Retina (tissue), 1 donor: Measurements from ENCODE around the gene TENM4.
A peak's percentile ranks its signal among the peaks of the same experiment; 100 is the strongest.
"Not testable (repeated sequence)": the region's sequence is repeated elsewhere in the genome, so short reads cannot be mapped to it uniquely, and the experiment has no call there.

Experiments used
- DNase-seq: peaks from one replicate; pipeline ENCODE4 v3.0.0-alpha.2; 2016

Gene TENM4

DNA sequence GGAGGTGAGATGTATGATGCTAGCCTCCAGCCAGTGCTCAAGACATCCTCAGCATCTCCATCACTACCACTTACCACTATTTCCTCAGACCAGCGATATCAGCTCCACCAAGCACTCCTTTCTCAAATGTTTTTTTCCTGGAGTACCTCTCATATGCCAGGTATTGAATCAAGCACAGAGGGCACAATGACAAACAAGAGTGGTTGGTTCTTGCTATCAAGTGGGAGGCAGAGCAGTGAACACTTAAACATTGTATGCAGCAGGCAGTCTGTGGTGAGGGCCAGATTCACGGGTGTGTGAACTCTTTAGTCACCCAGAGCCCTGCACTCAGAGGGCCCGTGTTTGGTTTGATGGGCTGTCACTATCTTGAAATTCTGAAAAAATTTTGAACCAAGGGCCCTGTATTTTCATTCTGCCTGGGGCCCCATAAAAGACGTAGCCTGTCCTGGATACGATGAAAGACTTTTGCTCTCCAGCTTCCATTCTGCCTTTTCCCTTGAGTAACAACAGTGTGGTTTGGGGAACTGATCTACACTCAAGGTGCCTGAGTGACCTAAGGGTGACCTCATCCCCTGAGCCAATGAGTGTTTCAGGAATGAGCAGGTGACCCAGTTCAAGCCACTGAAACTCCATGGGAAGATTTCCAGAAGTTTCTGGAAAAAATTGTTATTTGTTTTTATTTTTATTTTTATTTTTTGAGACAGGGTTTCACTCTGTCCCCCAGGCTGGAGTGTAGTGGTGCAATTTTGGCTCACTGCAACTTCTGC, 517.8 kb downstream of the TENM4 start:
- DNase-seq, result no peak

DNA sequence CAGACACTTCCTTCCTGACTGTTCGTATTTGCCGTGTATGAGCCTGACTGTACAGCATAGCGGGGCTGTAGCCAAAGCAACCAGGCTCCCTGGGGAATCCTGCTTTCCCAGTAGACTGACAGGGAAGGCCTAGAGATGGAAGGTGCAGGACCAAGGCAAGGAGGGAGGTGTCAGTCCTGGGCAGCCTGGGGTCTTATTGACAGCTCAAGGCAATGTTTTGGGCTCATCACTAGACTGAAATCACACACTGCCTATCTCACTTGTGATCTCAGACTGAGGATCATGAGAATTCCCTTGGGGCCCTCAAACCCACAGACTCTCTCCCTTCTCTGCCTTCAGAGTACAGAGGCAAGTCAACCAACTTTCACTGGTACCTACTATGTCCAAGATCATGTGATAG, 519.3 kb downstream of the TENM4 start:
- DNase-seq, result no peak

GRCh38 chr11:78920329-78920728, 520.5 kb downstream of the TENM4 start:
- peak; percentile 42 for DNase-seq

GRCh38 chr11:78916759-78917158, 524.1 kb downstream of the TENM4 start:
- DNase-seq, result no peak

DNA sequence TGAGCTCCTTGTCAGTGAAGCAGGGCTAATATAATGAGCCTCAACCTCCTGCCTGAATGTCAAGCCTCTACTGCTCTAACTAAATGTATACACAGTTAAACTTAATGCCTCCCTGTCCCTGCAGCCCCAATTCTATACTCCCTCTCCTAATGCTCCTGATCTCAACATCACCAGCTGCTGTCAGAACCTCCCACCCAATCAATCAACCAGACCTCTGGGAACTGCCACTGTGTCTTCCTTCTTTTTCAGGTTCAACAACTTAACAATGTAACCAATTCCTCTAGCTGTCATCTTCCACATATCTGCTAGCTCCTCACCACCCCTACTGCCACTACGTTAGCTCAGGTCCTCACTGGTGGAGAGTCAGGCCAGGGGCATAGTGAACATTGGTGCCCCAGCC, 526.3 kb downstream of the TENM4 start:
- peak; percentile 34 for DNase-seq

DNA sequence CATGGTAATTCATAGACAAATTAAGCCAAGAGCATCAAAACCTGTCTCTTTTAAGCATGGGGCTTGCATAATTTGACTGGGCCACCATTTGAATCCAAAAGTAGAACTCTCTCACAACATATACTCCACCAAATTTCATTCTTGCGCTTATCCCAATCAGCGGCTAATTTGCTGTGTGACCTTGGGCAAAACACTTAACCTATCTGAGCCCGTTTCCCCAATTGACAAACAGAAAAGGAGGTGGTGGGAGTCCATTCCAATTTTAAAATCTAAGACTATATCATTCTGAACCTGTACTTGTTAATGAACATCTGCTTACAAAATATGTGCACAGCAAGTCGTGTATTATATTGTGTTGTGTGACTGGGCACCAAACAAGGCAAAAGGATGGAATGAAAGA, 528.1 kb downstream of the TENM4 start:
- no peak for DNase-seq

DNA sequence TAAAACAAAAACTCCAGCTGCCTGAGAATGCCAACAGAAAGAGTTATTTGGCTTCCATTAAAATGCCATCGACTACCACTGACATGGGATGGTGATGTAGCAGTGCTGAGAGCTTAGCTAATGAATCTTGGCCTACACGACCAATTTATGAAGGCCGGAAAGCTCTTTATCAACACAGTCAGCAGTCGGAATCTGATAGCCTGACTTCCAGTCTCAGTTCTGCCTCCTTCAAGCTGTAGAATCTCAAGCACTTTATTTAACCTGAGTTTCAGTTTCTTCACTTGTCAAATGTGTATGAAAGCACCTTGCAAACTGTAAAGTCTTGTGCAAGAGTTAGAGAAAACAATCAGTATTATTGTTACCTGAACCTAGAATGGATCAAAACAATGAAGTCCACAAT, 530.5 kb downstream of the TENM4 start:
- no peak for DNase-seq

GRCh38 chr11:78909386-78909785, 531.4 kb downstream of the TENM4 start:
- no peak for DNase-seq

- no peak for DNase-seq
These were observed 533.2 kb downstream of the TENM4 start for GRCh38 chr11:78907636-78908035.

GRCh38 chr11:78906566-78906965, 534.3 kb downstream of the TENM4 start:
- DNase-seq, result no peak

- no peak for DNase-seq
These were observed 535.1 kb downstream of the TENM4 start for GRCh38 chr11:78905756-78906155.

- DNase-seq, result no peak
These were observed 537.9 kb downstream of the TENM4 start for GRCh38 chr11:78902771-78903507.

DNA sequence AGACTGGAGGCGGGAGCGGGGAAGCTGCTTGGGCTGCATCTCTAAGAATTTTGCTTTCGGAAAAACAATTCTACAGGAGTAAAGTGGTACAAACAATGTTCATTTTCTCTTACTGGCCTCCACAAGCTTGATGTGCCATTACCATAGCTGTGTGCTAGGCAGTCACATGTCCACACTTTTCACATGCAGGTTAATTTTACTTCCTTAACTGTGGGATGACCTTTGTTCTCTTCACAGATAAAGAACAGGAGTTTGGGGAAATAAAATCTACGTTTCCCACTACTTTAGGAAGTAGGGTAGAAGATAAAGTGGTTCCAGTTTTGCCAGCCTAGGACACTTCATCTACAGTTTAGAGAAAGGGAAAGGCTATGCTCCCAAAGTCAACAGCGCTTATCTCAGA, 539.0 kb downstream of the TENM4 start:
- DNase-seq, result no peak

- DNase-seq, result no peak
These were observed 542.5 kb downstream of the TENM4 start for GRCh38 chr11:78898266-78898775.

GRCh38 chr11:78893996-78894395, 546.8 kb downstream of the TENM4 start:
- DNase-seq, result no peak

- DNase-seq, result no peak
These were observed 551.1 kb downstream of the TENM4 start for GRCh38 chr11:78889698-78890097.

GRCh38 chr11:78886616-78887015, 554.2 kb downstream of the TENM4 start:
- DNase-seq, result no peak

- DNase-seq, result no peak
These were observed 556.1 kb downstream of the TENM4 start for GRCh38 chr11:78884761-78885160.

- no peak for DNase-seq
These were observed 557.3 kb downstream of the TENM4 start for GRCh38 chr11:78883506-78883905.

DNA sequence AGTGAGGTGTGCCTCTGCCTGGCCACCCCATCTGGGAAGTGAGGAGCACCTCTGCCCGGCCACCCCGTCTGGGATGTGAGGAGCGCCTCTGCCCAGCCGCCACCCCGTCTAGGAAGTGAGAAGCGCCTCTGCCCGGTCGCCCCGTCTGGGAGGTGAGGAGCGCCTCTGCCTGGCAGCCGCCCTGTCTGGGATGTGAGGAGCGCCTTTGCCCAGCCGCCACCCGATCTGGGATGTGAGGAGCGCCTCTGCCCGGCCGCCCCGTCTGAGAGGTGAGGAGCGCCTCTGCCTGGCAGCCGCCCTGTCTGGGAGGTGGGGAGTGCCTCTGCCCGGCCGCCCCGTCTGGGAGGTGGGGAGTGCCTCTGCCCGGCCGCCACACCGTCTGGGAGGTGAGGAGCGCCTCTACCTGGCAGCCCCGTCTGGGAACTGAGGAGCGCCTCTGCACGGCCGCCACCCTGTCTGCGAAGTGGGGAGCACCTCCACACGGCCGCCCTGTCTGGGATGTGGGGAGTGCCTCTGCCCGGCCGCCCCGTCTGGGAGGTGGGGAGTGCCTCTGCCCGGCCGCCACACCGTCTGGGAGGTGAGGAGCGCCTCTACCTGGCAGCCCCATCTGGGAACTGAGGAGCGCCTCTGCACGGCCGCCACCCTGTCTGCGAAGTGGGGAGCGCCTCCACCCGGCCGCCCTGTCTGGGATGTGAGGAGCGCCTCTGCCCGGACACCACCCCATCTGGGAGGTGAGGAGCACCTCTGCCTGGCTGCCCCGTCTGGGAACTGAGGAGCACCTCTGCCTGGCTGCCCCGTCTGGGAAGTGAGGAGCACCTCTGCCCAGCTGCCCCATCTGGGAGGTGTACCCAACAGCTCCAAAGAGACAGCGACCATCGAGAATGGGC, 561.5 kb downstream of the TENM4 start:
- not testable (repeated sequence) for DNase-seq

- no peak for DNase-seq
These were observed 562.2 kb downstream of the TENM4 start for GRCh38 chr11:78878631-78879030.

DNA sequence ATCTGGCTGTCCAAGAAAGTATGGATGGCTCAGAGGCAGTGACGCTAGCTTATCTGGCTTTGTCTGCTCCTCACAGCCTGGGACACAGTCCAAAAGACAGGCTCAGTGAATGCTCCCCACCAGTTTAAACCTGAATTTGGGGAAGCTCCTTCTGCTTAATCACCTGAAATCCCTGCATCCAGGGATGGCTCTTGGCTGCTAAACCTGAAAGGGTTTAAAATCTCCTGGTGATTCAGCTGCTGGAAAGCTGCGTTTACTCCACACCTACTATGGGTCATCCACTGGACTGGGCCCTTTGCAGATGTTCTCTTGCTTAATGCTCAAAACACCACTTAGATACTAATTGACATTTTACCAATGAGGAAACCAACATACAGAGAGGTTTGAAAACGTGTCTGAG, 564.2 kb downstream of the TENM4 start:
- no peak for DNase-seq

GRCh38 chr11:78870655-78871054, 570.2 kb downstream of the TENM4 start:
- no peak for DNase-seq
